GM19372 (cell line): ENCODE results near the gene KBTBD13.

ENCODE experiments used
- ATAC-seq: cut with Tn5 transposase; IDR thresholded peaks from one replicate; pipeline ENCODE4 v1.9.1; 2021; ENCODE audit warnings: mild to moderate bottlenecking, low read depth, moderate library complexity; ENCODE audit not compliant: unreplicated experiment

Gene KBTBD13

GRCh38 chr15:65102912-65103311 lies 26.4 kb downstream of the KBTBD13 start:
- ATAC-seq, result no peak

- no peak for ATAC-seq
Observed at GRCh38 chr15:65105038-65105437, 28.5 kb downstream of the KBTBD13 start.

- no peak for ATAC-seq
Observed at GRCh38 chr15:65106011-65106590, 29.6 kb downstream of the KBTBD13 start.

GRCh38 chr15:65110676-65111292 lies 34.2 kb downstream of the KBTBD13 start:
- no peak for ATAC-seq

- no peak for ATAC-seq
Observed at GRCh38 chr15:65115086-65115485, 38.5 kb downstream of the KBTBD13 start, which contains the start of gene UBAP1L. Gene UBAP1L (minus strand): TSS chr15:65115200. CDS start chr15:65106215, 8,985 bp downstream.

- no peak for ATAC-seq
Observed at GRCh38 chr15:65115542-65115941, 39.0 kb downstream of the KBTBD13 start.
